SHP77 (cell line): ENCODE data around the gene DDX4.
"Not testable (repeated sequence)": the region's sequence is repeated elsewhere in the genome, so short reads cannot be mapped to it uniquely, and the experiment has no call there.

Experiments
- DNase-seq, 2 experiments: peaks; one replicate each; lab custom pipeline; 2025; lab: John Stamatoyannopoulos, UW

DDX4 gene

GRCh38 chr5:55737793-55738192 lies at the start of gene DDX4:
TSS of gene DDX4 (plus strand) at chr5:55738061. CDS start at chr5:55738964, 903 bp downstream.
- DNase-seq: no peak

- DNase-seq: peak; percentile 22 to 49
Observed at GRCh38 chr5:55691265-55692105, 46.4 kb upstream of the DDX4 start.

- no peak for DNase-seq
Observed at GRCh38 chr5:55692106-55692417, 45.8 kb upstream of the DDX4 start.

DNA sequence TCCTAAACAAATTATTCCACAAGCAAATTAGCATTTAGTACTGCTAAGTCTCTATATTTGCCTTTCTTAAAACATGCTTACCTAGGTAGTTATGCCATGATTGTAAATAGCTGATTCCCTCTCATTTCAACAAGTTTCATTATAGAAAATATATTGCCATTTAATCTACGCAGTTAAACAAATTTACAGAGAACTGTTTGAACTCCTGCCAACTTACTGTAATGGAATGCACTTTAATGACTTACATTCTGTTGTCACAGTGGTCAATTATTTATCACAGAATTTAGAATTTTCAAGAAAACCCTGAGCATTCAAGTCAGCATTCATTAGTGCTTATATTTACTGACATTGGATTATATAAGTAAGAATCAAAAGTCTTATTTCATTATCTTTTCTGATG lies 45.4 kb upstream of the DDX4 start:
- DNase-seq: no peak

- no peak for DNase-seq
Observed at GRCh38 chr5:55694152-55694830, 43.6 kb upstream of the DDX4 start.

GRCh38 chr5:55696704-55697103 lies 41.2 kb upstream of the DDX4 start:
- not testable (repeated sequence) for DNase-seq

GRCh38 chr5:55699041-55699688 lies 38.7 kb upstream of the DDX4 start:
- no peak for DNase-seq

DNA sequence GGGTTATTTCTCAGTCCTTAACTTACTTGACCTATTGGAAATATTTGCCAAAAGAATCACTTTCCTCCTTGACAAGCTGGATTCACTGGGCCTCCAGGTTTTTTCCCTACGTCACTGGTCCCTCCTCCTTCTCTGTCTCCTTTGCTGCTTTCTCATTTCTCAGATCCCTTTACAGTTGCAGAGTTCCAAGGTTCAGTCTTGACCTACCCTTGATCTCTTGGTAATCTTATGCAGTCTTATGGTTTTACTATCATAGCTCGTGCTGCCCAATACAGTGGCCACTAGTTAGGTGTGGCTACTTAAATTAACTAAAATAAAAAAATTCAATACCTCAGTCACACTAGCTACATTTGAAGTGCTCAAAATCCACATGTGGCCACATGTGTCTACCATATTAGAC lies 37.1 kb upstream of the DDX4 start:
- DNase-seq: no peak

DNA sequence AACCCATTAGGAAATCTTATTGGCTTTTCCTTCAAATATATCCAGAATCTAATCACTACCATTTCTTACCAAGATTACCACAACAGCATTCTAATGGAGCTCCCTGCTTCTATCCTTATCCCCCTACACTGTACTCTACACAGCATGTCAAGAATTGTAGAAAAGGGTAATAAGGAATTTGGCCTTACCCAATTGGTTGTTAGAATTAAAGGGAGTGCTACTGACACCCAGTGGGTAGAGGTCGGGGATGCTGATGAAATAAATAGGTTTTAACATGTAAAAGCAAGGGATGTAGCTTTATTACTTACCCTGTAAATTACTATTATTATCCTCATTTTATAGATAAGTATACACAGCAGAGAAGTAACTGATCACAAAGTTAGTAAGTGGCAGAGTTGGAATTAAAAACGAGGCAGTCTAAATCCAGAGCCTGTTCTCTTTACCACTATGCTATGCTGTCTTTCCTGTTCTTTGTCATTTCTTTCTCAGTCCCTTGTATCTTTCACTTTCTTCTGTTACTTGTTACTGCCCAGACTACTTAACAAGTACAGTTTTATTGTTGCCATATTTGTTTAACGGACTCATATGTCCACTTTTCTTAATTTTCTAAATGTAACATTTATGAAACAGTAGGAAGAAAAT lies 36.3 kb upstream of the DDX4 start:
- no peak for DNase-seq

DNA sequence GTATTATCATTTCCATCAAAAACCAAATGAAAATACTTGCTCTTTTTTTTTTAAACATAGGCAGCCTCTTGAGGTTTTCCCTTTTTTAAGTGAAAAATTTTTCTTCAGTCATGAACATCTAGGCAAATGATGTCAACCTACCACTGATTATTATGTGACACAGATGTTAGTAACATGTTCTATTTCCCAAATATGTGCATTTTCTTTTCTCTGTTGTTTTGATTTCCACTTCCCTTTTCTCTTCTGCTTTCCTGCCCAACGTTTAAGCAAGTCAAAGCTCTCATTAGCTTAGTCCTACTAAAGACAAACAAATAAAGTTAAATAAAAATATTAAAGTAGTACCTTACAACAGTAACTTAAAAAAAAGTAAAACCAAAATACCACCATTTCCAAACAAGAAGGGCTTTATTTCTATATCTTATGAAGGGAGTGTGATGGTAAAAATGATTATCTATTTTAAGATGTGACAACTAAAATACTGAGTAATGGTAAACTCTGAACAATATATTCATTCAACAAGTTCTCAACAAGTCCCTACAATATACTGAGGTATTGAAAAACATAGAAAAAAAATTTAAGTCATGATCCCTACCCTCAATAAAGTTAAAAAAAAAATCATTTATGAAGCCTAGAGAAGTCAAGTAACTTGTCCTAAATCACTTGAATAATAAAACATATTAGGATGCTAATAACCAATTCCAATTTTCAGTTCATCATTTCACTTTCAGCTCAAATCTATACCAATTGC lies 35.1 kb upstream of the DDX4 start:
- no peak for DNase-seq

DNA sequence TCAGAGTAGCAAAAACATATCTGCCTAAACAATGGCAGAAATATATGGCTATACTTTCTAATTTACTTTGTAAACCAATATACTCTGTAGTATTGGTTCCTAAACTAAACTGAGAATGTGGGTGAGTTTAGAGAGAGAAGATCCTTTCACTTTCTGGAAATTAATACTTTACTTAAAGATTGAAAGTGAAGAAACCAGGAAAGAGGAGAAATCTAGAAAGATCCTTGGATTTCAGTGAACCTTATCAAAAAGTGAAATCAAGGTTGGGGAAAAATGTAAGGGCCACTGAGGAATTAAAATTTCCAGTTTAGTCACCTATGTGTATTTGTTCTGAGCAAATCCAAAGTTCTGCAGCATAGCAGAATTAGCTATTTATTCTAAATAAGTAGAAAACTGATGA lies 31.6 kb upstream of the DDX4 start:
- DNase-seq: no peak

GRCh38 chr5:55708732-55709131 lies 29.1 kb upstream of the DDX4 start:
- DNase-seq: no peak

DNA sequence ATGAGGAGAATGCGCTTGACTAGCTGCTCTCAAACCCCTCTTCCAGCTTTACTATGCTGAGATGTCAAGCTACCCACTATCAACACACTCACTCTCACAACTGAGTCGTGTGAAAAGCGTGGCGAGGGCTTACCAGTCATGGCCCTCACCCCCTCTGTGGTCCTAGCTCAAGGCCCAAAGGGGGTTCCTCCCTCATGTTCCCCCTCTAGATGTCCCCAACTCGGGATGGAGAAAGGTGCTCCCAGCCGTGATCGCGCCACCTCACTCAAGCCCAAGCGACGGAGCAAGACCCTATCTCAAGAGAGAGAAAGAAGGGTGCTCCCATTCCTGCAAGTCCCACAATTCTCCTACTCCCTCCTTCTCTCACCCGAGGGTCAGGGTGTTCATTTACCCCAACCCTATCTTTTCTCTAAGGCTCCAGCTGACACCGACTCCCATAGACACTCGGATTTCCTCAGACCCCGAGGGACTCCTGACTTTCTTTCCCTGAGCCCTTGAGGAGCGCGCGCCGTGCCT lies 26.3 kb upstream of the DDX4 start:
- DNase-seq: no peak

- DNase-seq: peak; percentile 86 to 96
Observed at GRCh38 chr5:55712023-55712859, 25.6 kb upstream of the DDX4 start, which contains the start of gene SLC38A9. TSS of gene SLC38A9 (minus strand) at chr5:55712324. CDS start at chr5:55697958, 14,366 bp downstream.

DNA sequence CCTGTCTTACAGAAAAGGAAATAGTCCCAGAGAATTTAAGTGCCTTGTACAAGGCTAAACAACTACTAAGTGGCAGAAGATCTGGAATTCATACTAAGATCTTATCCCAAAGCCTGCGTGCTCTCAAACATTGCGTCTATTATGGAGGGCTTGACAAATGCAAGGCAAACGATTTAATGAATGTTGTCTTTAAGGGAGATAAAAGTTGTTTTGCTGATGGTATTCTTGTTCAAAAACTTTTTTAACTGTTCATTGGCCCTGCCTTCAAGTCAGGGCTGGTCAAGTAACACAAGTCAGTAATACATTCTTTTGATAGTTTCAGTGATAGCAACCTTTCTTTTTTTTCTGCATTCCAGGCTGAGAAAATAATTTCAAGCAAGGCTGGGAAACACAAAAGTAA lies 24.0 kb upstream of the DDX4 start:
- DNase-seq: no peak

DNA sequence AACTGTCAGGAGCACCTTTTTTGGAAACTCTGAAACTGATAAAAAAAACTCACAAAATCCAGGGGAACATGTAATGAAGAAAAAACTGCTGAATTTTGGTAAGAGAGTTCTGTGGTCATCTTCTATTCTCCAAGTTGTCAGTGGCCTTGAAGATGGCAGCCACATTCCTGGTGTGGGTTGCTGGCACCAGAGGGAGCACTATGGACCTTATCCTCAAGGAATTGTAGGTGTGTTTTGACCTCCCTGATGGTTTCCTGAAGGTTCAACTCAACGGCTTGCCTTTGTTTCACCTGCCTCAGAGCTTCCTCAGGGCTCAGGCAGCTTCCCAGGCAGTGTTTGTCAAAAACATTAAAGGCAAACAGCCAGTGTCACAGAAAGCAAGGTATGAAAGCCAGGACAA lies 23.5 kb upstream of the DDX4 start:
- DNase-seq: no peak

- no peak for DNase-seq
Observed at GRCh38 chr5:55714749-55715148, 23.1 kb upstream of the DDX4 start.

DNA sequence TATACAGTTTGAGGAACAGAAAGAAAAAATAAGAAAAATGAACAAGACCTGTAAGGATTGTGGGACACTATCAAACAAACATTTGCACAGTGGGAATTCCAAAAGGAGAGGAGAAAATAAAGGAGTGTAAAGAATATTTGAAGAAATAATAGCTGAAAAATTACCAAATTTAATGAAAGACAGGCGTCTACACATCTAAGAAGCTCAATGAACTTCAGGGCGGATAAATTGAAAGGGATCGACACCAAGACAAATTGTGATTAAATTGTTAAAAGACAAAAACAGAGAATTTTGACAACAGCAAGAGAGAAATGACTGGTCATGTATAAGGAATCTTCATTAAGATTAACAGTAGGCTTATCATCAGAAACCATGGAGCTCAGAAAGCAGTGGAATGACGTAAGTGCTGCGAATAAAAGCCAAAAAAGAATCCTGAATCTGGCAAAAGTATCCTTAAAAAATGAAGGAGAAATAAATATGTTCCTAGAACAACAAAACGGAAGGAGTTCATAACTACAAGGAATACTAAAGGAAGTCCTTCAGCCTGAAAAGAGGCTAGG lies 22.3 kb upstream of the DDX4 start:
- no peak for DNase-seq

DNA sequence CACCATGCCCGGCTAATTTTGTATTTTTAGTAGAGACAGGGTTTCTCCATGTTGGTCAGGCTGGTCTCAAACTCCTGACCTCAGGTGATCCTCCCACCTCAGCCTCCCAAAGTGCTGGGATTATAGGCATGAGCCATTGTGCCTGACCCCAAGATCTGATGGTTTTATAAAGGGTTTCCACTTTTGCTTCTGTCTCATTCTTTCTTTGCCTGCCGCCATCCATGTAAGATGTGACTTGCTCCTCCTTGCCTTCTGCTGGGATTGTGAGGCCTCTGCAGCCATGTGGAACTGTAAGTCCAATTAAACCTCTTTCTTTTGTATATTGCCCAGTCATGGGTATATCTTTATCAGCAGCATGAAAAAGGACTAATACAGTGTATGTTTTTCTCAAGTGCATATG lies 18.8 kb upstream of the DDX4 start:
- not testable (repeated sequence) for DNase-seq

DNA sequence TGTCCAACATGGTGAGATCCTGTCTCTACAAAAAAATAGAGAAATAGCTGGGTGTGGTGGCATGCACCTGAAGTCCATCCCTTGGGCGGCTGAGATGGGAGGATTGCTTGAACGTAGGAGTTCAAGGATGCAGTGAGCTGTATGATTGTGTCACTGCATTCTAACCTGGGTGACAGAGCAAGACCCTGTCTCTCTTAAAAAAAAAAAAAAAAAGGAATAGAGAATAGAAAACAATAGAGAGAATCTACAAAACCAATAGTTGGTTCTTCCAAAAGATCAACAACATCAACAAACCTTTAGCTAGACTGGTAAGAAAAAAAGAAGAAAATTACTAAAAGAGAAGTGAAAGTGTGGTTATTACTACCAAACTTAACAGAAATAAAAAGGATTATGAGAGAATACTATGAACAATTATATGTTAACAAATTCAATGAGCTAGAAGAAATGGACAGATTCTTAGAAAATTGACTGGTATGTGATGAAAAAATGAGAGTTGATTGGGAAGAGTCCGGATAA lies 17.6 kb upstream of the DDX4 start:
- no peak for DNase-seq
